Gastrocnemius medialis (tissue), 4 donors: ENCODE results near the gene MFSD8.

Experiments
- CTCF ChIP-seq, 5 experiments: fragments of 450-650 bp in 3 of 5; fragments of 200-600 bp in 2 of 5; sonication (generic) in 2 of 5; IDR thresholded peaks in 4 of 5; conservative IDR thresholded peaks in 1 of 5; 1 replicate in 4 of 5; 2 replicates in 1 of 5; pipeline ENCODE4 v1.5.1; 2016 to 2019; ENCODE audit warnings: antibody characterized with exemption in 5 of 5, mild to moderate bottlenecking in 3 of 5, moderate library complexity in 3 of 5
- POLR2A ChIP-seq, 2 donors: fragments of 450-650 bp; IDR thresholded peaks; one replicate each; pipeline ENCODE4 v1.6.1; 2017; ENCODE audit warnings: antibody characterized with exemption in 2 of 2, mild to moderate bottlenecking in 2 of 2, moderate library complexity in 2 of 2

DNA sequence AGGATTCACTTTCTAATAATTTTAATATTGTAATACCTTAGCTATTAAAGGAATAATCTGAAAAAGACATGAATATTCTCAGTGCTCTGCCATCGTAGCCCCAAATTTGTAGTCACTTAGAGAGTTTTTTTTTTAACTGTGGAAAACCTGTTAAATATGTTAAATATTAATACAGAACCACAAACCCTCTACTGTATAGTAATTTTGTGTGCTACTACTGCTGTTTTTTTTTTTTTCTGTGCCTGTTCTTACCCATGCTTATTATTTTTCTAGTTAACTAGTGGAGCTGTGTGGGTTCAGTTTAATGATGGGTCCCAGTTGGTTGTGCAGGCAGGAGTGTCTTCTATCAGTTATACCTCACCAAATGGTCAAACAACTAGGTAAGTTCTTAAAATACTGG, 68.4 kb downstream of the MFSD8 start:
- no peak for TF ChIP-seq CTCF (IDR thresholded peaks at IDR 0.05 in 4 of 5, conservative IDR thresholded peaks at IDR 0.05 in 1 of 5)
- TF ChIP-seq POLR2A (IDR thresholded peaks at IDR 0.05): no peak
